ENCODE measurements around the gene LMNTD1.
A peak's percentile ranks its signal among the peaks of the same experiment; 100 is the strongest.
"Not testable (repeated sequence)": the region's sequence is repeated elsewhere in the genome, so short reads cannot be mapped to it uniquely, and the experiment has no call there.

LMNTD1 gene

DNA sequence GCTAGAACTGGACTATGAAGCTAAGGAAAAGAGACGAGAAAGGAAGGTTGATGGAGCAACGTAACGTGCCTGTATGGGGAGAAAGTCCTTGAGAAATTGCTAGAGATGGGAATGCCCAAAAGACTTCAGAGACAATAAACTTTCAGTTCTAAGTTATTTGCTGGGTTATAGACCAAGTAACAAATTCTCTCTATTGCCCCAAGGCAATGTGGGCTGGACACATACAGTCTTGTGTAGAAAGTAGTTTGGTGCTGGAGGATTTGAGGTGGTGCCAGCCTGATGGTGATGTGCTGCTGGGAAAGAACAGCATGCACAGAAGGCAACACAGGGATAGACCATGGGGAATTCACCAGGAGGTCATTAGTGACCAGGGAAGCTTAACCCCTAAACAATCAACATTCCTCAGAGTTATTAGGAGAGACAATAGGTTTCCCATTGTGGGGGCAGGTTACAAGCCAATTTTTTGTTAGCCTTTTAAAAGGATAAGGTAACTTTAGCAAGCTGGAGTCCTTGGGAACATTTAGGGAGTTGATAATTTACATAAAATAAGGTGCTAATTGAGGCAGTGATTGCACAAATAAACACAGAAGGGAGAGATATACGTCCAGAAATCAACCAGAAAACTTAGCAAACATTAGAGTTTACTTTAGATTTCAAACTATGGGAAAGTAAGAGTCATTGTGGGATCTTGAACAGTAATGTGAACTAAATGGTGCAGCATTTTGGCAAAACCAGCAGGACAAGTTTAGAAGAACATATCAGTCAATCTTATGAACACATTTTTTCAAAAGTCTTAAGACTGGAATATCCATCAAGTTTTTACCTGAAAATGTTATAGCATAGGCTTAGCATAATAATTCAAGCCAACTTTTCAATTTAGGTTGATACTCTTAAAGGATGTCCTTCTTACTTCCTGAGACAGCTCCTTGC lies 61.4 kb downstream of the LMNTD1 start:
- no peak for DNase-seq (ENCODE audit: low read depth)

DNA sequence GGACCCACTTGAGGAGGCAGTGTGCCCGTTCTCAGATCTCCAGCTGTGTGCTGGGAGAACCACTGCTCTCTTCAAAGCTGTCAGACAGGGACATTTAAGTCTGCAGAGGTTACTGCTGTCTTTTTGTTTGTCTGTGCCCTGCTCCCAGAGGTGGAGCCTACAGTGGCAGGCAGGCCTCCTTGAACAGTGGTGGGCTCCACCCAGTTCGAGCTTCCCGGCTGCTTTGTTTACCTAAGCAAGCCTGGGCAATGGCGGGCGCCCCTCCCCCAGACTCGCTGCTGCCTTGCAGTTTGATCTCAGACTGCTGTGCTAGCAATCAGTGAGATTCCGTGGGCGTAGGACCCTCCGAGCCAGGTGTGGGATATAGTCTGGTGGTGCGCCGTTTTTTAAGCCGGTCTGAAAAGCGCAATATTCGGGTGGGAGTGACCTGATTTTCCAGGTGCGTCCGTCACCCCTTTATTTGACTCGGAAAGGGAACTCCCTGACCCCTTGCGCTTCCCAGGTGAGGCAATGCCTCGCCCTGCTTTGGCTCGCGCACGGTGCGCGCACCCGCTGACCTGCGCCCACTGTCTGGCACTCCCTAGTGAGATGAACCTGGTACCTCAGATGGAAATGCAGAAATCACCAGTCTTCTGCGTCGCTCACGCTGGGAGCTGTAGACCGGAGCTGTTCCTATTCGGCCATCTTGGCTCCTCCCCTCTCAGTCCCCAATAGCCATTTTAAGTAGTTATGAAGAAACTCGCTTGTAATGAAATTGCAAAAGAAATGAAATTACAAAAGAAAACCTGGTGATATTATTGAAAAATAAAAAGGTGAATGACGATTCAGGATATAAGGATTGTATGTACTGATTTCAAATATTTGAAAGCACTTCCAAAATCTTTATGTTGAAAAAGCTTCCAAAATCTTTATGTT lies 63.9 kb downstream of the LMNTD1 start:
- not testable (repeated sequence) for DNase-seq (ENCODE audit: low read depth)

DNA sequence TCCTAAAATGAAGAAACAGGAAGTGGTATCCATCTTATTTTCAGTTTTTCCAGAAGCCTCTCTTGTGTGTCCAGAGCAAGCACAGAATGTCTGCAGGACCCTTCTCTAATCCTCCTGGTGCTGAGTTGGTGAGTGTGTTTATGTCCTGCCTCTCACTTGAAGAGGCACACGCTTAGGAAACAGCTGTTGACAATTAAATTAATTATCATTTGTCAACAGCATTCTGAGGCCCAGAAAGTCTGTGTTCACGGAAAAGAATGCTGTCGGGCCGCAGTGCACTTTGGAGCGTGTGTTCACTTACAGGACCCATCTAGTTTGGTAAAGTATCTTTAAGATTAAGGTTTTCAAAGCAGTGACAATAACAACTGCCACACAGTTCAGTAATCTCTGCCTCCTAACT lies 70.5 kb downstream of the LMNTD1 start:
- DNase-seq (ENCODE audit: low read depth), result peak; percentile 39

DNA sequence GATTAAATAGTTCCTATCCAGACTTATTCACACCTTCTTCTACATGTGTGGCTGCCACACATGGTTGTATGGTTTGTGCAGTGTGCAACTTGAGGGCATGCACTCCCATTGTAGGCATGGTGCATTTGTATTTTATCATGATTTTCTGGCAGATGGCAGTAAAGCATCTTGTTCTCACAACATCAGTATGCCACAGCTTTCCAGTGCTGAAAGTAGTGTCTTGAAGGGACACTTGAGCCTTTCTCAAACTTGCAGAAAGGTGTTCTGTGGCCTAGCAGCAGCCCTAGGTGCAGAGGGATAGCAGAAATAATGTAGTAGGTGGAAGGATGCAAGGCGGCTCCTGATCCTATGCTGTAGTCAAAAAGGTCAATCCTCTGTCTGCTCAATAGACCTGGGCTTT lies 72.9 kb downstream of the LMNTD1 start:
- peak; percentile 11 for DNase-seq (ENCODE audit: low read depth)

DNA sequence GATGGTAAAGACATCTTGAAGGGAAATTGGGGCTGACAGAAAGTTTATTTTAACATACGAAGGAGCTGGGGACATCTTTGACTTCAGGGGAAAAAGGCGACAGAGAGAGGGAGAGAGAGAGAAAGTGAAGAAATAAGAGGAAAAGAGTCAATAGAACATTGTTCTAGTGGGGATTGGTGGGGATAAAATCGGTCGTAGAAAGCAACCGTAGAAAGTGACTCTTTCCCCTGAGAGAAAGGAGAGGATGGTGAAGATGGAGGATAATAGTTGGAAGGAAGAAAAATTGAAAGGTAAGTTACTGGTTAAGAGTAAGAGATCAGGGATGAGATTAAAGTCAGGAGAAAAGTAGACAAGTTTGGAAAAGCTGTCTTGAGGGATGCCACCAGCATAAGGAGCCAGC lies 75.9 kb downstream of the LMNTD1 start:
- no peak for DNase-seq (ENCODE audit: low read depth)

DNA sequence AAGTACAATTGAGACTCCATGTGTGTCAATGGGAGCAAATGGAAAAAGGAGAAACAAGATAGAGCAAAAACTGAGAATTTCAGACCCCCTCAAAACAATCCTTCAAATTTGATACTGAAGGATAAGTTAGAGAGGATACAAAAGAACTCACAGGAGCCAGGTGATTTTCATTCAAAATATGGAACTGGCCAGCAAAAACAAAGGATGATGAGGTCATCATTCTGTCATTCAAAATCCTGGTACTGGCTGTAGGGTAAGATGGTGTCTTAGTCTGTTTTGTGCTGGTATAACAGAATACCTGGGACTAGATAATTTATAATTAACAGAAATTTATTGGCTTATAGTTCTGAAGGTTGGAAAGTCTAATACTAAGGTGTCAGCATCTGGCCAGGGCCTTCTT lies 80.6 kb downstream of the LMNTD1 start:
- DNase-seq (ENCODE audit: low read depth), result no peak

DNA sequence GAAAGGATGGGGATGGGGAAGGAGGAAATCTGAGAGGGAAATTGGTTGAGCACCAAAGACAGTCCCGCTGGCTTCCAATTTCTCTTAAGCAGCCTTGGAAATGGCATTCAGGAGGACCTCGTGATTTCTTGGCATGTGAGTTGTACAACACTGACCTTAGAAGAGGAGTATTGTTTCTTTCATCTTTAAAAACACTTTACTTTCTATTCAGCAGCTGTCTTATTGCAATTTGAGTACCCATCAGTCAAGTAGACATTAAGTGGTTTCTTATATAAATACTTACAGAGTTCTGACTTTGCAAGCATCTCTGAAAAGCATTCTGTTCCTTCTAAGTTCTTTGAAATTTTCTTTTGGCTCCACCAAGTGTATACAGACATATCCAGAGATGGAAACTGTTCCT lies 83.2 kb downstream of the LMNTD1 start:
- DNase-seq (ENCODE audit: low read depth), result no peak

DNA sequence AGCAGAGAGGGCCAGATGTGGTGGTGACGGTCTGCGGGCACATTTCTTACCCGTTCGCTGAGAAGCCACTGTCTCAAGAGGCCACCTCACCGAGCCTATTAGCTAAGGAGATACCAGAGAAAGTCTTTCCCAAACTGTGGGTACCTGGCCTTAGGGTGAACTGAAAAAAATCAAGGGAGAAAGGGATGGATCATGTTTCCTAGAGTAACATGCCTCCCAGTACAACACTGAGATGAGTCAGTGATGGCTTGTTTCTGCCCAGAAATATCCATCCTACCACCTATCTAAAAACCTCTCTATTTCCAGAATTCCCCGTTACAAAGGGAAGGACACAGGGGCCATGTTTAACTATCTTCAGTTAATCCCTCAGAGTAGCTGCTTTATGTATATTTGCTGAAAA lies 83.7 kb downstream of the LMNTD1 start:
- DNase-seq (ENCODE audit: low read depth), result no peak

DNA sequence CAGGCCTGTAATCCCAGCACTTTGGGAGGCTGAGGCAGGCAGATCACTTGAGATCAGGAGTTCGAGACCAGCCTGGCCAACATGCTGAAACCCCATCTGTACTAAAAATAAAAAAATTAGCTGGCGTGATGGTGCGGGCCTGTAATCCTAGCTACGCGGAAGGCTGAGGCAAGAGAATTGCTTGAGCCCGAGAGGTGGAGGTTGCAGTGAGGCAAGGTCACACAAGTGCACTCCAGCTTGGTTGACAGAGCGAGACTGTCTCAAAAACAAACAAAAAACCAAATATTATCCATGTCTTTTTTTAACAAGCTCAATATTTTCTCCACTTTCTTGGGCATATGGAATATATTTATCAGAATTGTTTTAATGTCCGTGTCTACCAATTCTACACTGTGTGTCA lies 89.6 kb downstream of the LMNTD1 start:
- DNase-seq (ENCODE audit: low read depth), result no peak

DNA sequence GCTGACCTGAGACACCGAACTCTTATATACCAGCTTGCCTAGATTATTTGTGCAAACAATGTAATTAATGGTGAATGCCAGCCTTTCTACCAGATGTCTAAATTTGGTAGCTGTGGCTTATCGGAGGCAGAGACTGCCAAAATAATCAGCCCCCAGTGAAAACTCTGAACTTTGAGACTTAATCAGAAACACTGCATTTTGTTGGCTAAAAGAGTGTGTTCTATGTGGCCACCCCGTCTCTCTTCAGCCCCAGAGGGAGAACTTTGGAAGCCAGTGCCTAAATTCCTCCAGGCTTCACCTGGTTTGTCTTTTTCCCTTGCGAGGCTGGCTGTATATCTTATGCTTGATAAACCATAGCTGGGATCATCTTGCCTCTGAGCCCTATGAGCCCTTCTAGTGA lies 90.1 kb downstream of the LMNTD1 start:
- no peak for DNase-seq (ENCODE audit: low read depth)

DNA sequence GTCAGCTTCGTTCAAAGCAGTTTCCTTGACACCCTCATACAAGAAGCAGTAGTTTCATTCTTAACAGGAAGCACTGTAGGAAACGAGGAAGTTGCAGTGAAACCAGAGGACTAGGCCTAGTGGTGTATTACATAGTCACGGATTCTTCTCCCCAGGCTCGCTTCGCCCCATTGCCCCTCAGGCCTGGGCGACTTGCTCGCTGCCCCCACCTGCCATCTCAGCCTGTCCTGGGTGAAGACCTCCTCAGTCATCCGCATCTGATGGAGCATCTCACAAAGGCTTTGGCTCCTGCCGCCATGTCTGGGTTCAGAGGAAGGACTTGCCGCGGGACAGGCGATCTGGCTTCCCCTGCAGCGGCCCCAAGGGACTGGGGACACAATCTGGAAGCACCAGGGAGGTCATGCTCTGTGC lies 93.5 kb downstream of the LMNTD1 start:
- DNase-seq (ENCODE audit: low read depth), result no peak

DNA sequence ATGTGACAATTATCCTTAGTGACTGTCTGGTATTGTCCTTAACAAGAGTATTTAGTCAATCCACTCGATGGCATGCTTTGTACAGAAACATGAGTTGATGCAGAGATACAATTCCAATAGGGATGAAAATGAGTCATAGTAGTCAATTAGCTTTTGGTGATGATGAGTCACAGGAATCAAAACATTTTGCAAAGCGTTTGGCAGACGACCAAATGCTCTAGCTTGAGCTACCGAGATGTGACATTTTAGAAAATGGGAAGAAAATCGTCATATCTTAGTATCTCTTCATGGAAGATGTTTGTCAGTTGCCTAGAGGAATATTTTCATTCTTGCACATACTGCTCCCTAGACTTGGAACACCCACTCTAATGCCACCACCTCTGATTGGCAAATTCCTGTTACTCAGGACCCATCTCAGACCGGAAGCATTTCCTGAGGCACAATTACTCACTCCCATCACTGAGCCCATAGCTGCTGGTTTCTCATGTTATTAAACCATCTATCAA lies 95.0 kb downstream of the LMNTD1 start:
- peak; percentile 95 for DNase-seq (ENCODE audit: low read depth)

DNA sequence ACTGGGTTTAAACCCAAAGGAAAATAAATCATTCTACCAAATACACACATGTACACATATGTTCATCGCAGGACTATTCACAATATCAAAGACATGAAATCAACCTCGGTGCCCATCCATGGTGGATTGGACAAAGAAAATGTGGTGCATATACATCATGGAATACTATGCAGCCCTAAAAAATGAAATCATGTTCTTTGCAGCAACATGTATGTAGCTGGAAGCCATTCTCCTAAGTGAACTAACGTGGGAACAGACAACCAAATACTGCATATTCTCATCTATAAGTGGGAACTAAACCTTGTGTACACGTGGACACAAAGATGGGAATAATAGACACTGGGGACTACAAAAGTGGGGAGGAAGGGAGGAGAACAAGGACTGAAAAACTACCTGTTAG lies 96.6 kb downstream of the LMNTD1 start:
- DNase-seq (ENCODE audit: low read depth), result no peak

DNA sequence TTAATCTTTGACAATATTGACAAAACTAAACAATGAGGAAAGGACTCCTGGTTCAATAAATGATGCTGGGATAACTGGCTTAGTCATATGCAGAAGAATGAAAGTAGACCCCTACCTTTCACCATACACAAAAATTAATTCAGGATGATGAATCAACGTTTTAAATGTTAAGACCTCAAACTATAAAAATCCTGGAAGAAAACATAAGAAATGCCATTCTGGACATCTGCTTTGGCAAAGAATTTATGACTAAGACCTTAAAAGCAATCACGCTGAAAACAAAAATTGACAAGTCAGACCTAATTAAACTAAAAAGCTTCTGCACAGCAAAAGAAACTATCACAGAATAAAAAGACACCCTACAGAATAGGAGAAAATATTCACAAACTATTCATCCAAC lies 97.4 kb downstream of the LMNTD1 start:
- no peak for DNase-seq (ENCODE audit: low read depth)

DNA sequence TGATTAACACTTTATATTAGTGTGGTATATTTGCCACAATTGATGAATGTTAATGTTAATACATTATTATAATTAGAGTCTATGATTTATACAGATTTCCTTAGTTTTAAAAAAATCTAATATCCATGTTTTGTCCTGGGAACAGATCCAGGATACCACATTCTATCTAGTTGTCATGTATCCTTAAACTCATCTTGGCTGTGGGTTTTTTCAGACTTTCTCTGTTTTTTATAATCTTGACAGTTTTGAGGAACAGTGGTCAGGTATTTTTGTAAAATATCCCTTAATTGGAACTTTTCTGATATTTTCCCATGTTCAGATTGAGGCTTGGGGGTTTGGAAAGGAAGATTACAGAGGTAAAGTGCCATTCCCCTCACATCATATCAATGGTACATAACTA lies 104.1 kb downstream of the LMNTD1 start:
- DNase-seq (ENCODE audit: low read depth), result no peak

DNA sequence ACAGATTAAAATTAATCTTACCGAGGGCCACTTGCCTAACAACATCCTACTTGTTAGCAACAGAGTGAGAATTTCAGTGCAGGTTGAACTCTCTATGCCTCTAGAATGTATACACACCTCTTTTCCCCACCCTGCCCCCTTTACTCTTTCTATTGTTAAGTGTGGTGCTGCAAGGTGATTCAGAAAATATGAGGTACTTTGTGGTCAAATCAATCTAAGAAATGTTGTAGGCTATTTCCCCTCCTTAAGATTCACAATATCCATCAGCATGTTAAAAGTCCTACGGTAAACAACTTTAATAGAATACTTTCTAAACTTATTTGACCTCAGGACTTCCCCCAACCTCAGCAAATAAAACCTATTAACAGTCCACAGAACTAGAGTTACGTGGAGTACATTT lies 106.0 kb downstream of the LMNTD1 start:
- no peak for DNase-seq (ENCODE audit: low read depth)

DNA sequence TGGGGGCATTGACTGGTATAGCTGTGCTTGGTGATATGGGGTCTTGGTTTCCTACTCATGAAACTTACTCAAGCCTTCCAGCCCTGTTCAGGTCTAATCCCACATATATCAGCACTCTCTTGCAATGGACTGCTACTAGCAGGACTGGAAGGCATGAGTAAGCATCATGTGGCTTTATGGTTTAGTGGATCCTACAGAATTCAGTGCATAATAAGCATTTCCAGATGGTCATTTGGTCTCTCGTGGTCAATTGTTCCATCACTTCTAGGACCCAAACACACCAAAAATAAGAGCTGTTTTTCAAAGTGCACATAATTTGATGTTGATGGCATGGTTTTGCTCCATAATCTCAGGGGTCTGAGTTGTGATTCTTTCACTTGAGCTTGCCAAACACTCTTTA lies 114.4 kb downstream of the LMNTD1 start:
- DNase-seq (ENCODE audit: low read depth), result peak; percentile 46

DNA sequence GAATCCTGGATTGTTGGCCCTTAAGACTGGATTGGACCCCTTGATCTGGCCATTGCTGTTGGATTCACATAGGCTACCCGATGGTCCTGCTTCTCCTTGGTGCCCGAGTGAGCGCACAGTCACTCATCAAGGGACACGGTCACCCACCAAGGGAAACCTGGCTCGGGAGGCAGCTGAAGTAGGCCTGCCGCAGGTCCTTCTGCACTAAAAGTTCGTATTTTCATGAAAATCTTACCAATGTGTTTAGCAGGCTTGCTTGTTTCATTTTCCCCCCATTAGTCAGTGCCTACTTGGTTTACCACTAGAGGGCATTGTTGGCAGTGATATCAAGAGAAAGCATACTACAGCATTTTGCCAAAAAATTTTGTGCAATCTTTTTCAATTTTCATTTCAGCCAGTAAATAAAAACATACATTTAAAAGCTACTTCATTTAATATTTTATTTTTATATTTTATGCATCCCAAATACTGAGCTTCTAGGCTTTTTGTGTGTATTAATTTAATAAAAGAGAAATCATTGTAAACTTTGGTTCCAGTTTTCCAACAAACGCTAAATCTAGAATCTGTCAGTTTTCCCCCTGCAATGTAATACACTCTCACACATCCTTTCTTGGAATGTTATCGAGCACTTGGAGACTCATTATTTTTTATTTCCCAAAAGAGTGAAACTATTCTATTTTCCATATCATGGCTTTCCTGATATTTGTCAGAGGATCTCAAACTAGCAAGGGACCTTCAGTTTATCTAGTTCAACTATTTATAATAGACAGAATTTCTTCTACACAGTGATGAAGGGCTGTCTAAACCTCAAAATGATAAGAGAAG lies 116.7 kb downstream of the LMNTD1 start:
- peak; percentile 84 for DNase-seq (ENCODE audit: low read depth)

DNA sequence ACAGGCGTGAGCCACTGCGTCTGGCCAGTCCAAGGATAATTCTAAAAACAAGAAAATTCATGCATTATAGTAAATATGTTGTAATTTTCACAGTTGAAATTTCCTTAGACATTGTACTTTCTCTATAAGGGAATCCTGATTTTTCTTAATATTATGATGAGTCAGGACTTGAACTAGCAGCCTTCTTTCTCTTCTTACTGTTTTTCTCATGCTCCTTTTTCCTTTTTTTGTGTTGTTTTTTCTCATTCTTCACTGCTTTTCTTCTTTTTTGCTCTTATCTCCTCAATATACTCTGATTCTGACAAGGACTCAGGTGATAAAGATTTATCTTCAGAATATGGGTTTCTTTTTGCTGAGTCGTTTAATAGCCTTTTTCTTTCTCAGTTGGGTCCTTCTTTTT lies 117.7 kb downstream of the LMNTD1 start:
- no peak for DNase-seq (ENCODE audit: low read depth)

DNA sequence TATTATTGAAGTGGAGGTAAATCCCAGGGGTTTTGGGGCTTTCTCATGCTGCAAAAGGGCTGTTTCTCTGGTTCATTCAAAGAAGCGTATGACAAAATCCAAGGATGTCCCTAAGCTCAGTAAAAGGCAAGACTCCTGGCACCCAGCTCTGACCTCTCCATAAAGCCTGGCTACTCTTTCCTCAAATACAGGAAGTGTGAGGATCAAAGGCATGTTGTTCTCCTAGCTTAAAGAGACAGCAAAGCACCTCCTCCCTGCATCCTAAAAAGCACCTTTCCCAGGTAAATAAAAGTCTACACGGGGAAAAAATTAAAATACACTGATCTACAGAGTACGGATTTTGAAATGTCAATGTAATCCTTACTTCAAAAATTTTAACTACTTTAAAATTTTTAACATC lies 118.6 kb downstream of the LMNTD1 start:
- no peak for DNase-seq (ENCODE audit: low read depth)

DNA sequence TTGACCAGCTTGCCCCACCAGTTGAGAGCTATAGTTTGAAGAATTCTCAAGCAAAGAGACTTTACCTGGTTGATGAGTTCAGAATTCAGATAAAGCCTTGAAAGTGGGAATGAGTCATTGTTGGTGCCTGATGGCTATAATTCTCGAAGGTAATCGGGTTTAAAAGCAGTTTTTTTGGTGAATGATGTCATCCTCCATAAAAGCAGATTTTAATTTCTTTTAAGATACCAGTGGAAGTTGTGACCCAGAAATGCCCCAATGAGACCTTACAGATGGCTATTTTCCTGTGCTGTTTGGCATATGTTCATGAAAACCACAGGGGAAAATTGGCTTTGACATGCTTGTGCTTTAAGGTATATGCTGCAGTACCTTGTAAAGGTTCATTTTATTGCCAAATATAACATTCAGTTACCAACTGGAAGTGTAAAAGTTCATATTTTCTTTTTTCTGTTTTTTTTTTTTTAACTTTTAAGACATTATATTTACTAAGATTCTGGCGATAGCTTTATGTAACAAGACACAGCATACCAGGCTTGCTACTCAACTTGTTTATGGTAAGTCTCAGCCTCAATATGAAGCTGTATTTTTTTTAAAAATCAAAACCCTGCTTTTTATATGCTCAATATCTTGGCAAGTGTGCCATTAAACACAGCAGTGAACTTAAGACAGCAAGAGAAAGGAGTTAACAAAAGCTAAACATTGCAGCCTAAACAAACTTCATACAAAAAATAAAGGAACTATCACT lies 119.3 kb downstream of the LMNTD1 start:
- DNase-seq (ENCODE audit: low read depth), result peak; percentile 51
